GM19240 (cell line): ENCODE results near the gene RRP1.
A peak's percentile ranks its signal among the peaks of the same experiment; 100 is the strongest.

Experiments
- DNase-seq: peaks from one replicate; pipeline ENCODE4 v3.0.0; 2011; ENCODE audit warnings: low spot score; ENCODE audit not compliant: insufficient read length

Gene RRP1

DNA sequence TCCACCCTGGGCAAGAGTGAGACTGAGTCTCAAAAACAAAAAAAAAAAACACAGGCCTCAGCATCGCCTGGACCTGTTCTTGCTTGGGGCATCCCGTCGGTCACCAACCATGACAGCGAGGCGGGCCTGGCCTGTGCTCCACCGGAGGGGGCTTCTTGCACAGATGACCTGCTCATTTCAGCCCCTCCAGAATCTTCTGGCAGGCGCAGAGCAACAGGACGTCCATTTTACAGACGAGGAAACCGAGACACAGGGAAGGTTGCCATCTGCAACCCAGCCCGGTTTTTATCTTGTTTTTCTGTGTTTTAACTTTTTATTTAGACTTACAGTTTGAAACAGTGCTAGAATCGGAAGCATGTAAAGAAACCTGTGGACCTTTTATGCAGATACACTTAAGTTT lies 14.2 kb upstream of the RRP1 start:
- DNase-seq, result no peak

DNA sequence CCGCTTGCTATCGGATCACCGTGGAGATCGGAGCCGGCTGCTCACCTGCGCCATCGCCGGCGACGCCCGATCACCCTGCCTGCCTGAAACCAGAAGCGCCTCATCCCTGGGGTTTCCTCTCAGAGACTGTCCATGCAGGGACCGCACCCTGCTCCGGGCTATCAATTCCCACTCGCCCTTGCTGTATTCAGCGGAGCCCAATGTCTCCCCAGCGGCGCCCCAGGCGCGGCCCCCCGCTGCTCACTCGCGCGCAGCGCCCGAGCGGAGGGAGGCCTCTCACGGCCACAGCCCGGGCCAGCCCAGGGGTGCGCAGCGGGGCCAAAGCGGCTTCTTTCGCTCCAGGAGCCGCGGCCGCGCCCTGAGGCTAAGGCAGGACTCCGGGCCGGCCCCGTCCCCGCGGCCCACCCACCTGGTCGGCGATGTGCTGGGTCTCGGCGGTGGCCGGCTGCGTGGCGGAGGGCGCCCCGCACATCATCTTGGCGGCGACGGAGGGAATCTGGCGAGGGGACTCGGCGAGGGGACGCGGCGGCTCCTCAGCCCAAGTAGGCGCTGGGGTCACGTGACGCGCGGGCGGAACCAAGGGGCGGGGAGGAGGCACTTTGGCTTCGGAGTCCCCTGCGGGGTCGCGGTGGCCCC lies 13.5 kb upstream of the RRP1 start, which contains the start of gene CSTB:
TSS of gene CSTB (minus strand) at position 514 of the 636 bp plus-strand sequence. CDS start at position 475, 39 bp downstream.
- DNase-seq, result peak; percentile 85

DNA sequence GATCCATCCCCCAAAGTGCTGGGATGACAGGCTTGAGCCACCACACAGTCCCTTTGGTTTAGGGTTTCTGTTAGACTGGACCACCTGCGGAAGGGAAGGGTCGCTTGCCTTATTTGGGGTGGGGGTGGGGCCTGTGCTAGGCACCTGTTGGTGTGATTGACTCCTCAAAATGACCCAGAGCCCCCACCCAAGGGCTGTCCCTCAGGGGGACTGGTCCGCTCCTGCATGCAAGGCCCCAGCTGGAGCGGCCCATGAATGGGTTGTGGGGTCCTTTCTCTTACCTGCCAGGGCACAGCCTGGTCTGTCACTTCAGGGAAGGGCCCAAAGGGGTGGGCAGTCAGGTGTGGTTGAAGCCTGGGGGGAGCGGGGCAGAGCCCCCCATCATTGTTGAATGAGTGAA lies 11.4 kb upstream of the RRP1 start:
- no peak for DNase-seq

DNA sequence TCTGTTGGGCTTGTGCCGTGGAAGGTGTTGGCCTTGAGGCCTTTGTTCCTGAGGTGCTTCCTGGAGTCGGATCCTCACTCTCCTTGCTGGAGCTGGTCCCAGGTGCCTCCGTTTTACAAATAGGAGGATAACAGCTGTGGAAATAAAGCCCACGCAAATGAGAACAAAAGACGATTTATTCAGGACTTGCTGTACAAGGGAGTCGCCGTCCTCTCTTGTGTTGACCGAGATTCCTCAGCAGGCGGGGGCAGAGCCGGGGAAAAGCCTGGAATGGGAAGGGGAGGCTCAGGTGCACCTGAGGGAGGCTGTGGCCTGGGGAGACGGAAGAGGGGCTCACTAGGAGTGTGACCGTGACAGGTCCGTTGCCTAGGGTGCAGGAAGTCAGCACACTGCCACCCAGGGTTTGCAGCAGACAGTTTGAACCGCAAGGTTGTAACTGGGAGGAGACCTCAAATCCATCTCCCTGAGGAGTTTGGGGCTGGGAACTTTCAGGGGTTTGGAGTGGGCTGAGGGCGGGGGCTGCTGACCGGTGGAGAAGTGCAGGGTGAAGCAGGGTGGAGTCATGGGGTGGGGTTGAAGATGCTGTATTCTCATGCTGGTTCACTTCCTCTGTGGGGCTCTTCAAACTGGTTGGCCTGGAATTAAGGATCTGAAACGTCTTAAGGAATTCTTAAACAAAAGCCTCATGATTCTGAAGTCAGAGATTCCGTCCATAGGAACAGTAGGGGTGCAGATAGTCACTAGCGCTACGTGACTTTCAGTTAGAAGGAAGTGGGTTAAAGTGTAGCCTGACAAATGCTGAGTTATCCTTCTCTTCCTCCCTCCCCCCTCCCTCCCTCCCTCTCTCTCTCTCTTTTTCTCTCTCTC lies 10.7 kb upstream of the RRP1 start:
- no peak for DNase-seq

DNA sequence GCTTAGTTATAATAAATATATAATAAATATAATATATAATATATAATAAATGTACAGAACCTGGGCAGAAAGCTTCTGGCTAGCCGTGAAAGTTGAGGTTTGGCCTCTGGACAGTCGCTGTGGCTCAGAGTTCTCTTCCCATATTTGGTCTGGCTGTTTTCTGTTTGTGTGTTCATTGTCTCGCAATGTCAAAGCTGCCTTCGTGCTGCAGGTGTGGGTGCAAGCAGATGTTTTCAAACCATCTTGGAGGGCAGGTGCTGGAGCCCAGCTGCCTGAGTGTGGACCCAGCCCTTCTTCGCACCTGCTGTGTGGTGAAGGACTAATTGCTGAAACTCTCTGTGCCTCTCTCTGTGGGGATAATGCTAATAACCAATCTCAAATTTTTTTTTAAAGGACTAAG lies 9.7 kb upstream of the RRP1 start:
- DNase-seq, result no peak

DNA sequence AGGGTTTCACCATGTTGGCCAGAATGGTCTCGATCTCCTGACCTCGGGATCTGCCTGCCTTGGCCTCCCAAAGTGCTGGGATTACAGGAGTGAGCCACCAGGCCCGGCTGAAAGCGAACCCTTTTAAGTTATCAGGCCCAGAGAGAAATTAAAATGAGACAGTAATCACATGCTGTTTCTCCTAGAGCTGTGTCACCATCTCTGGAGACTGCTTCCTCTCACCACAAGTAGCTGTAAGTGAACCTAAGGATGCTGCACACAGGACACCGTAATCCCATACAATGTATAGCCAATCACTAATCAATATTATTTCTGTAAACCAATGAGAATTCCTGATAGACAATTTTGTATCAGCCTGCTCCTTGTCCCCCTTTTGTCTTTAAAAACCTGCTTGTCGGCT lies 7.5 kb upstream of the RRP1 start:
- DNase-seq, result no peak

DNA sequence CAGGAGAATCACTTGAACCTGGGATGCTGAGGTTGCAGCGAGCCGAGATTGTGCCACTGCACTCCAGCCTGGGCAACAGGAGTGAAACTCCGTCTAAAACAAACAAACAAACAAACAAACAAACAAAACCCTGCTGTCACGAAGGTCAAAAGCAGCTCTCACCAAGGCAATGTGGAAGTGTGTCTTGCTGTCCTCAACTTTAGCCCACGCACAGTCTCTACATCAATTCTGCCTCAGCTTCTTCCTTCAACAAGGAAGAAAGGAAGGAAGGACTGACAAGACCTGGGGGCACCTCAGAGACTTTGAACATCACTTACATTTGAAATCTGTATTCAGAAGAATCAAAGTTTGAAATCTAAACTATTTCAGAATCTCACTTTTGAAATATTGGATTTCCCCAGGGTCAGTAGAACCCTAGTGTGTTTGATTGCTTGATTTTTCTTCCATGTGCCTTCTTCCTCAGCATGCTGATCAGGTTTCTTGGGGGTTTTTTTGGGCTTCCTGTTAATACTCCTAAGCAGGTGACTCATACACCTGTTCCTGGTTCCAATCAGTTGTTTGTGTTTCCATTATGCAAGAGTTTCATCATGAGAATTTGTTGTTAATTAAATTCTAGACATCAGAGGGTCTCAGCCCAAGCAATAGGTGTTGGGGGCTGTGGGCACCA lies 6.8 kb upstream of the RRP1 start:
- DNase-seq, result no peak

DNA sequence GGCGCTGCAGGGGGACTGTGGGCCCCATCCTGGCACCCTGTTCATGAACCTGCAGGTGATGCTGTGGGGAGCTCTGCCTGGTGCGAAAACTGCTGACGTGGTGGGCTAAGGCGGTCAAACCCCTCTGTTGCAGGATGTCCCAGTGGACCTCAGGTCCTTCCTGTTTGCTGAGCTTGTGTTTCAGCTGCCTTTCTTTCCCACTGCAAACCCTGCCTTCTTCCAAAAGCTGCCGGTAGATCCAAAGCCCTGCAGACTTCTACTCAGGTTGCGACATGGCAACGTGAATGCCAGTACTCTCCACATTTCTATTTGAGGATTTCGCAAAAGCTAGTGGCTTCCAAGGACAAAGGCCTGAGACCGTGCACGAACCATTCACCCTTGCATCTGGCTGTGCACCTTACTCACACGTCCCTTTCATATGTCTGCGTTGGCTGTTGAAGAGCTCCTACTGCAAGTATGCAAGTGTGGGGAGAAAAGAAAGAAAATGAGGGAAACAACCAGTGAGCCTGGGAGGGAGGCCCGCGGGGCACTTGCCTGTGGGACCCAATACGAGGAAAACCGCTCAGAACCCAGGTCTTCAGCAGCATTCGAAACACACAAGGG lies 6.2 kb upstream of the RRP1 start:
- no peak for DNase-seq

DNA sequence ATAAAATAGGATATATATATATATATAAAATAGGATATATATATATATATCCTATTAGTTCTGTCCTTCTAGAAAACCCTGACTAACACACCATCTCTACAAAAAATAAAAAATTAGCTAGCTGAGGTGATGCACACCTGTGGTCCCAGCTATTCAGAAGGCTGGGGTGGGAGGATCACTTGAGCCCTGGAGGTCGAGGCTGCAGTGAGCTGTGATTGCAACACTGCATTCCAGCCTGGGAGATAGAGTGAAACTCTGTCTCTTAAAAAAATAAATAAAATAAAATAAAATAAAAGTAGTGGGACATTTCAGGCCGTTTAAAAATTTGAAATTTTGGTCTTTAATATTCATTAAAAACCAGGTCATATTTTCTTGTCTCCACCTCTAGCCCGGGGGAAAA lies 4.2 kb upstream of the RRP1 start:
- DNase-seq, result no peak

DNA sequence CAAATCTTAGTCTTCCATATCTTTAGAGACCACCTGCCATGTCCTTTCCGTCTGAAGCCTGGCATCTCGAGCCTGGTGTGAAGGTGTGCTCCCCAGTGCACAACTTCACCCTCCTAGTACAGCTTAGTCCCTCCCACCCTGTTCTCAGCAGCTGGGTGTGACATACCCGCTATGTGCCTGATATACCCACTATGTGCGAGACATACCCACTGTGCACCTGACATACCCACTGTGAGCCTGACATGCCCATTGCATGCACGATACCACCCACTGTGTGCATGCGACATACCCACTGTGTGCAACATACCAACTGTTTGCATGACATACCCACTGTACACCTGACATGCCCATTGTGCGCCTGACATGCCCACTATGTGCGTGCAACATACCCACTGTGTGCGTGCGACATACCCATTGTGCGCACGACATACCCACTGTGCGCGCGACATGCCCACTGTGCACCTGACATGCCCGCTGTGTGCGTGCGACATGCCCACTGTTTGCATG lies 3.0 kb upstream of the RRP1 start:
- DNase-seq, result no peak

DNA sequence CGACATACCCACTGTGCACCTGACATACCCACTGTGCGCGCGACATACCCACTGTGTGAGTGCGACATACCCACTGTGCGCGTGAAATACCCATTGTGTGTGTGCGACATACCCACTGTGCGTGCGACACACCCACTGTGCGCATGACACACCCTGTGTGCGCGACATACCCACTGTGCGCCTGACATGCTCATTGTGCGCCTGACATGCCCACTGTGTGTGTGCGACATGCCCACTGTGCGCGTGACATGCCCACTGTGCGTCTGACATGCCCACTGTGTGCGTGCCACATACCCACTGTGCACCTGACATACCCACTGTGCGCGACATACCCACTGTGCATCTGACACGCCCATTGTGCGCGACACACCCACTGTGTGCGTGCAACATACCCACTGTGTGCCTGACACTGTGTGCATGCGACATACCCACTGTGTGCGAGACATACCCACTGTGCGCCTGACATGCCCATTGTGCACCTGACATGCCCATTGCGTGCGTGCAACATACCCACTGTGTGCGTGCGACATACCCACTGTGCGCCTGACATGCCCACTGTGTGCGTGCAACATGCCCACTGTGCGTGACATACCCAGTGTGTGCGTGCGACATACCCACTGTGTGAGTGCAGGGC lies 2.5 kb upstream of the RRP1 start:
- no peak for DNase-seq

DNA sequence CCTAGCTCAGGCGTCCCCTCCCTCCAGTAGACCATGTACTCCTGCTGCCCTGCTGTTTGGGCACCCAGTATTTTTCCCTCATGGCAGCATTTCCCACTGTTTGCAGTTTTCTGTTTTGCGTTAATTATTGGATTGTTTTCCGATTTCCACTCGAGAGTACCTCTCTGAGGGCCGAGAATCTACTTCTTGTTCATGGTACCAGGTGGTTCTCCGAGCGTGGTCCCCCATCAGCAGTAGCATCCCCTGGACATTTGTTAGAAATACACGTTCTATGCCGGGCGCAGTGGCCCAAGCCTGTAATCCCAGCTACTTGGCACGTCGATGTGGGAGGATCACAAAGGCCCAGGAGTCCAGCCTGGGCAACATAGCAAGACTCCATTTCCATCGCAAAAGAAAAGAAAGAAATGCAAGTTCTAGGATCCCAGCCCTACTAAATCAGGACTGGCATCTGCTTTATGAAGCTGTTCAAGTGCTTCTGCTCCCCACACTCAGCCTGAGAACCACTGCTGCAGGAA lies 690 bp downstream of the RRP1 start:
- no peak for DNase-seq

DNA sequence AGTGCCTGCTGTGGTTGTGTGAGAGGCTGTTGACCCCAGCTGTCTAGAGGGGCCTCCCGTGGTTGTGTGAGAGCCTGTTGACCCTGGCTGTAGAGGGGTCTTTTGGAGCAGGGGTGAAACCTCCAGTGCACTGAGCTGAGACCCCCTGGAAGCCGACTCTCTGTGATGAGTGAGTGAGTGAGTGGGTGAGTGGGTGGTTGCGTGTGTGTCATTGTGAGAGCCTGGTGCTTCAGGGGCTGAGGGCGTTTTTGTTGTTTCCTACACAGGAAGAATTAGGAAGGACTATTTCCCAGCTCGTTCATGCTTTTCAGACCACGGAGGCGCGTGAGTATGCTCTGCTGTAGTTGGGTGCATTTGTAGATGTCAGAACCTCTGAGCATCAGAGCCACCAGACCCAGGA lies 3.0 kb downstream of the RRP1 start:
- DNase-seq, result no peak

DNA sequence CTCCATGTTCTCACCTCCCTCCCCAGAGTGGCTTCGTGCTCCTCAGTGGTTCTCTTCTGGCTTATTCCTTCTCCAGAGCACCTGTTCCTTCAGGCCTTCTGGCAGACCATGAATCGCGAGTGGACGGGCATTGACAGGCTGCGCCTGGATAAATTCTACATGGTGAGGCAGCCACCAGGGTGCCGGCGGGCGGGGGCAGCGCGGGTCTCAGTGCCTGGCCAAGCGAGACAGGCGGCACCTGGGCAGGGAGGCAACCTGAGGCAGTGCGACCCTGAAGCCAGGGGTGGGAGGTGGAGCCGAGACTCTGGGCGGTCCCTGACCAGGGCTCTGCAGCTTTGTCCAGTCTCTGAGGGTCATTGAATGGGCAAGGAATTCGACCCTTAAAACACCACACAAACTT lies 3.9 kb downstream of the RRP1 start:
- DNase-seq, result no peak

DNA sequence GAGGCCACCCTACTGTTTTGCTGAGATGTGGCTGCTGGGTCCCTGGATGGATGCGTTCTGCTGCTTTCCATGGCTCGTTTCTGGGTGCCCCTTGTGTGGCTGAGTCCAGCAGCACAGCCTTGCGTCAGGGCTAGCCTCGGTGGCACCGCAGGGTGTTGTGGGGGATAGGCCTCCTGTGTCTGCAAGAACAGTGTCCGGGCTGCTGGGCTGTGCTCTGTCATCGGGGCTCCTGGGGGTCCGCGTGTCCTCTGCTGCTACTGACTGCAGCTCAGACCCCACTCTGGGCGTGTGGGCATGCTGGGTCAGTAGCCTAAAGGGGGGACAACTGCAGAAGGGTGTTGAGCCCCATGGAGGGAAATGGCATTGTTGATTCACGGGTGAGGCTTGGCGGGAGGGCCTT lies 4.9 kb downstream of the RRP1 start:
- DNase-seq, result no peak

DNA sequence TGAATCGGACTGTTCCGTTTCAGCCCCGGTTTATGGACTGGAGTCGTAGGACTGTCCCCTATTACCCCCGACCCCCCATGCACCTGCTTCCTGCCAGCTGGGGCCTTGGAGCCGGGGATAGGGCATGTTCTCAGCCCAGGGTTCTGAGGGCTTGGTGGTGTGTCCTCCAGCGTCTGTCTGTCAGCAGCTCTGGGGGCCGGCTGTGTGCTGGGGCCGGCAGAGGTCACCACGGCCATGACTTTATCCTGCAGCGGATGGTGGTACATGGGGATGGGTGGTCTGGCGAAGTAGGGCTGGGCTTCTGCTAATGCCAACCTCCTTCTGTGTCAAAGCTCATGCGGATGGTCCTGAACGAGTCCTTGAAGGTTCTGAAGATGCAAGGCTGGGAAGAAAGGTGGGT lies 5.5 kb downstream of the RRP1 start:
- DNase-seq, result no peak

DNA sequence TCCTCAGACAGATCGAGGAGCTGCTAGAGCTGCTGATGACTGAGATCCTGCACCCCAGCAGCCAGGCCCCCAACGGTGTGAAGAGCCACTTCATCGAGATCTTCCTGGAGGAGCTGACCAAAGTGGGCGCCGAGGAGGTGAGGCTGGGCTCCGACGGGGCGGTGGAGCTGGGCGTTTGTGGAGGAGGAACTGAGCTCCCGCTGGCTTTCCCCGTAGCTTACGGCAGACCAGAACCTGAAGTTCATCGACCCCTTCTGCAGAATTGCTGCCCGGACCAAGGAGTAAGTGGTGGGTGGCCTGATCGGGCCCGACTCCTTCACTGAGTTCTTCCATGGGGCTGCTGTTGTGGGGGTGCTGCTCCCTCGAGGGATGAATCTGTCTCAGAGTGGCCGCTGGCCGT lies 8.0 kb downstream of the RRP1 start:
- DNase-seq, result no peak

DNA sequence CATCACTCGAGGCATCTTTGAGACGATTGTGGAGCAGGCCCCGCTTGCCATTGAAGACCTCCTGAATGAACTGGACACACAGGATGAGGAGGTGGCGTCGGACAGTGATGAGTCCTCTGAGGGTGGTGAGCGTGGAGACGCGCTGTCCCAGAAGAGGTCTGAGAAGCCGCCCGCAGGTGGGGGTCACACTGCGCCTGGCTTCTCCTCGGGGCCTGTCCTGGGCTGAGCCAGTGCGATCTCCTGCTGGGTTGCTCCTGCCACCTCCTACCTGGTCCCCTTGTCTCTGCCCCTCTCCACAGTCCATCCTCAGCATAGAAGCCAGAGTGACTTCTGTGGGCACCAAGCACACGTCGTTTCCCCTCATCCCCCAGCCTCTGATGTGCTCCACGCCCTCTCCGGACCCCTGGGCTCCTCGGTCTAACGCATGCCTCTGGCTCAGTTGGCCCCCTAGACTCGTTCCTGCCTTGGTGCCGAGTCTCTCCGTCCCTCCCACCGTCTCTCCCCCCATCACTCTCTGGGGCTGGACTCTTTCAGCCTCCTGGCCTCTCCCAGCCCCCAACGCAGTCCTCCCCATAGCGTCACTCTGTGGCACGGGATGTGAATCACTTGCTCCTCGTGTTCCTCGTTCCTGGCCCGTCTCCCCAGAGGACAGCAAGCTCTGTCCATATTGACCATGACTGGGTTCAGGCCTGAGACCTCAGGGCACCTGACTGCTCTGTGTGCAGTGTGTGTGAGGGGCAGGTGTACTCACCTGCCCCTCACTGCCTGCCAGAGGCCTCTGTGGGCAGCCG lies 8.7 kb downstream of the RRP1 start:
- DNase-seq, result no peak

DNA sequence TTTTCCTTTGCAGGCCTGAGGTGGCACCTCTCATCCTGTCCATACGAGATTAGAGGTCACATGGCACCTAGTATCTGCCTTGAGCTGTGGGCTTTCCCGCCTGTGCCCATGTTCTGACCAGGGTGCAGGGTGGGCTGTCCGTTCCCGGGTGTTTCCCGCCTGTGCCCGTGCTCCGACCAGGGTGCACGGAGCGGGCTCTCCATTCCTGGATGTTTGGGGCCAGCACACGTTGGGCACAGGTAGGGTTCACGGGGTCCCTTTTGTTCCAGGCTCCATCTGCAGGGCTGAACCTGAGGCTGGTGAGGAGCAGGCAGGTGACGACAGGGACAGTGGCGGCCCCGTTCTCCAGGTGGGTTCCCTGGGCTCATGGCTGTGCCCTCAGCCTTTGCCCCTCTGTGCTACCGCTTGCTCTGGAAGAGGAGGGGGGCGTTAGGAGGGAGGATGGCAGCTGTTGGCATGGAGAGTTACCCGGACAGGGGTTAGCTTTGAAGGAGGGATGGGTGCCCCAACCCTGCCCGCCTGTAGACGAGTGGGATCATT lies 10.0 kb downstream of the RRP1 start:
- DNase-seq, result no peak

DNA sequence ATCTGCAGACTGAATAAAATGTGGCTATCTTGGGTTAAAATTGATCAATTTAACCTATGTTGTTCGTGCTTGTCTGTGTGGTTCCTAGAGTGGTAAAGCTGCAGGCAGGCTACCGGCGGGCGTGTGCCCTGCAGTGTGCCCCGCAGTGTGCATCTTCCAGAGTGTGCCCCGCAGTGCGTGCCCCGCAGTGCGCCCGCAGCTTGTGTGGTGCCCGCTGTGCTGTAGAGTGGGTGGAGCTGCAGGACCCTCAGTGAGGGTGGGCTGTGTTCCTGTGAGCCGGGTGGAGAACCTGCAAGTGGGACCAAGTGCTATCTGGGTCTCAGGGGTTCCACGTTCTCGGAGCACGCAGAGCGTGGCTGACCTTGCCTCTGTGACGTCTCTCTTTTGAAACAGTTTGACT lies 10.7 kb downstream of the RRP1 start:
- no peak for DNase-seq
